Upper lobe of left lung (tissue), 4 donors: ENCODE data around the gene FASTK.

ENCODE experiments used
- CTCF ChIP-seq, 6 experiments: fragments of 450-650 bp in 4 of 6; fragments of 200-600 bp in 2 of 6; sonication (generic) in 2 of 6; IDR thresholded peaks; one replicate each; pipeline ENCODE4 v1.5.1; 2016 to 2019; ENCODE audit warnings: antibody characterized with exemption in 6 of 6
- POLR2A ChIP-seq, 4 donors: fragments of 450-650 bp; IDR thresholded peaks; one replicate each; pipeline ENCODE4 v1.5.1; 2016 to 2017; ENCODE audit warnings: antibody characterized with exemption in 4 of 4, mild to moderate bottlenecking in 2 of 4
- POLR2AphosphoS5 ChIP-seq, 2 donors: sonication (generic); formaldehyde crosslinking; IDR thresholded peaks; one replicate each; pipeline ENCODE4 v1.5.1; 2017; ENCODE audit warnings: antibody characterized with exemption in 2 of 2

- TF ChIP-seq CTCF (IDR thresholded peaks at IDR 0.05) (no peak), POLR2AphosphoS5 (IDR thresholded peaks at IDR 0.05) (no peak), POLR2A (IDR thresholded peaks at IDR 0.05) (no peak)
Measured at GRCh38 chr7:151116603-151117440, 36.2 kb upstream of the FASTK start.
